Tibial nerve (tissue), 4 donors: ENCODE measurements around the gene MRPS27. TPM values are rescaled to one million over a fixed set of nuclear protein-coding genes. Genes with fewer than 3 reads are reported as not detected.
A peak's percentile ranks its signal among the peaks of the same experiment; 100 is the strongest.

Experiments used
- DNase-seq, 2 donors: peaks; one replicate each; pipeline ENCODE4 v3.0.0-alpha.2; 2019; ENCODE audit warnings: low spot score in 2 of 2
- H3K27ac ChIP-seq, 4 donors: fragments of 200-600 bp; sonication (generic) in 3 of 4; one replicate each; pipeline ENCODE4 v1.5.1; 2017 to 2019; ENCODE audit warnings: mild to moderate bottlenecking in 1 of 4
- H3K27me3 ChIP-seq, 2 donors: fragments of 200-600 bp; sonication (generic) in 1 of 2; one replicate each; pipeline versions ENCODE4 v1.5.1 to v1.6.0; 2017 to 2019
- H3K36me3 ChIP-seq, 3 donors: fragments of 200-600 bp; sonication (generic); one replicate each; pipeline ENCODE4 v1.5.1; 2018 to 2019
- H3K4me1 ChIP-seq, 4 donors: fragments of 200-600 bp; sonication (generic) in 3 of 4; one replicate each; pipeline ENCODE4 v1.5.1; 2017 to 2019
- H3K4me3 ChIP-seq, 4 donors: fragments of 200-600 bp; sonication (generic) in 3 of 4; one replicate each; pipeline ENCODE4 v1.5.1; 2017 to 2019; ENCODE audit warnings: mild to moderate bottlenecking in 1 of 4, moderate library complexity in 1 of 4
- H3K9me3 ChIP-seq, 4 donors: fragments of 200-600 bp; sonication (generic) in 3 of 4; one replicate each; pipeline ENCODE4 v1.5.1; 2017 to 2019
- EP300 ChIP-seq, 2 donors: sonication (generic); formaldehyde crosslinking; IDR thresholded peaks; one replicate each; pipeline ENCODE4 v1.6.1; 2017; ENCODE audit warnings: antibody characterized with exemption in 2 of 2, mild to moderate bottlenecking in 1 of 2
- POLR2A ChIP-seq, 2 donors: fragments of 450-650 bp; IDR thresholded peaks; one replicate each; pipeline ENCODE4 v1.6.1; 2017; ENCODE audit warnings: antibody characterized with exemption in 2 of 2, mild to moderate bottlenecking in 2 of 2, moderate library complexity in 2 of 2
- WGBS, 2 donors: methylation state at CpG; one replicate each; pipeline ENCODE4 v1.1.5; 2018; 5-methylcytosine and 5-hydroxymethylcytosine counted together
- total RNA-seq, 4 donors: library from RNA; depleted of rRNA; stranded (reverse); fragments of >200 nt; gene quantifications; one replicate each; pipeline ENCODE4 v1.1.0, GENCODE V29; 2016
- TF ChIP-seq, protein P1 (sequence below), 5 experiments: fragments of 200-600 bp in 3 of 5; fragments of 450-650 bp in 2 of 5; sonication (generic) in 3 of 5; IDR thresholded peaks; one replicate each; pipeline ENCODE4 v1.5.1; 2016 to 2019; ENCODE audit warnings: antibody characterized with exemption in 5 of 5, mild to moderate bottlenecking in 3 of 5, moderate library complexity in 2 of 5

The MRPS27 gene
- total RNA-seq, 4 donors from 2014 or later: 44.4 to 59.0 (median 47.4) TPM

DNA sequence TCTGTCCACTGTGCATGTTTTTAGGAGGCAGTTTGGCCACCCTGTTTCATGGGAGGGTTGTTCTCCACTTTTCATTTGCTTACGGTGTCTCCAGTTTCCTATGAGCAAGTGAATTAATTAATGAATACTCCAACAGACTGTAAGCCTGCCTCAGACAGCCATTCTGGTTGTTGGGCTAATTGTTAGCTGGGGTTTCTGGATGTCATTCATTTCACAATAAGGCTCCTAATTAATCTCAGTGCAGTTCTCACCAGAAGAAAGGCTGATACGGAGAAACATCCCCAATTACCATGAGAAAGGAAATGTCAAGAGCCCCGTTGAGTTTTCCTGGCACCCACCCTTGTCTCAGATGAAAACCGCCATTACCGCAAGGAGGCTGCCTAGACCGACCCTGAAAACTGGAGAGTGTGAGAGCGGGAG is 136.9 kb downstream of the MRPS27 start:
- H3K36me3 ChIP-seq: peaks cover 0 to 47% (median 0%) of the 10 kb centered on the region in 3 donors
- no peak for DNase-seq
- H3K4me3 ChIP-seq: no peak overlapping the region
- no peaks in the 10 kb centered on the region for H3K9me3 ChIP-seq
- no peaks in the 10 kb centered on the region for H3K27me3 ChIP-seq
- 62 to 69% methylated on average over 7 of the region's 7 CpGs for WGBS, 2 donors
- TF ChIP-seq, protein P1, sequence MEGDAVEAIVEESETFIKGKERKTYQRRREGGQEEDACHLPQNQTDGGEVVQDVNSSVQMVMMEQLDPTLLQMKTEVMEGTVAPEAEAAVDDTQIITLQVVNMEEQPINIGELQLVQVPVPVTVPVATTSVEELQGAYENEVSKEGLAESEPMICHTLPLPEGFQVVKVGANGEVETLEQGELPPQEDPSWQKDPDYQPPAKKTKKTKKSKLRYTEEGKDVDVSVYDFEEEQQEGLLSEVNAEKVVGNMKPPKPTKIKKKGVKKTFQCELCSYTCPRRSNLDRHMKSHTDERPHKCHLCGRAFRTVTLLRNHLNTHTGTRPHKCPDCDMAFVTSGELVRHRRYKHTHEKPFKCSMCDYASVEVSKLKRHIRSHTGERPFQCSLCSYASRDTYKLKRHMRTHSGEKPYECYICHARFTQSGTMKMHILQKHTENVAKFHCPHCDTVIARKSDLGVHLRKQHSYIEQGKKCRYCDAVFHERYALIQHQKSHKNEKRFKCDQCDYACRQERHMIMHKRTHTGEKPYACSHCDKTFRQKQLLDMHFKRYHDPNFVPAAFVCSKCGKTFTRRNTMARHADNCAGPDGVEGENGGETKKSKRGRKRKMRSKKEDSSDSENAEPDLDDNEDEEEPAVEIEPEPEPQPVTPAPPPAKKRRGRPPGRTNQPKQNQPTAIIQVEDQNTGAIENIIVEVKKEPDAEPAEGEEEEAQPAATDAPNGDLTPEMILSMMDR (IDR thresholded peaks at IDR 0.05): no peak
- no peak for TF ChIP-seq EP300 (IDR thresholded peaks at IDR 0.05)
- no peak for TF ChIP-seq POLR2A (IDR thresholded peaks at IDR 0.05)
- peak overlapping the region in 2 of 4 donors; percentile 49 to 61 for H3K27ac ChIP-seq
- peaks cover 0 to 83% (median 7%) of the 10 kb centered on the region in 4 donors for H3K4me1 ChIP-seq

DNA sequence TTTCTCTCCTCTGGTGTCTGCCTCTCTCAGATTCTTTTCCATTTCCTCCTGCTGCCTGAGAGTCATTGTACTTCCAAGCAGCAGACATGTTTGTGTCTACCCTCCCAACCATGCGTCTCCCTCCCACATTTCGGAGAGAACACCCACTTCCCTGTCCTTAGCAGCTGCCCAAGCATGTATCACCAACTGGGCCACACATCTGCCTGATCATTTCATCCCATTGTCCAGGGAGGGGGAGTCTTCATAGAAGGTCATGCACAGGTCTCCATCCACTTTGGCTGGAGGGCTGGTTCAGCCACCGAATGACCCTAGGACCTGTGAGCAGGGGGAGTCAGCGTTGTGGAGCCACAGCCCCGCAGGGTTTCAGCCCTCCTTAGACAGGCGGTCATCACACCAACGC is 137.4 kb downstream of the MRPS27 start:
- peaks cover 0 to 83% (median 8%) of the 10 kb centered on the region in 4 donors for H3K4me1 ChIP-seq
- 75 to 80% methylated on average over 7 of the region's 7 CpGs for WGBS, 2 donors

DNA sequence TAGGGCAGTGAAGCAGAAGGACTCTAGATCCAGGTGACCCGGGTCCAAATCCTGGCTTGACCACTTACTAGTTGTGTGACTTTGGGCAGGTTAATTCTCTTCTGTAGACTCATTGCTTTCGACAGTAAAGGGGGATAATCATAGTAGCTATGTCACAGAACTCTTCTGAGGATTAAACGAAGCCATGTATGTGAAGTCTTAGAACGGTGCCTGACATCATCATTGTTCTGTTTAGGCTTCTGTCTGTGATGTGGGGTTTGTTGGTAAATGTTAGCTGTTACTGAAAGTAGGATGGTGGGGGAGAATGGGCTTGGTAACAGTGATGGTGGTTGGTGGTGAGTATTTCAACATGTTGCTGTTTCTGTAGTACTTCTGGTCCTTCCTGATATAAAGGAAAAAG is 139.1 kb downstream of the MRPS27 start:
- peak overlapping the region in 2 of 4 donors; percentile 87 to 89 for H3K27ac ChIP-seq
- WGBS, 2 donors: 37 to 42% methylated on average over 4 of the region's 4 CpGs
- TF ChIP-seq, protein P1 (IDR thresholded peaks at IDR 0.05): no peak
- TF ChIP-seq EP300 (IDR thresholded peaks at IDR 0.05) (no peak), POLR2A (IDR thresholded peaks at IDR 0.05) (no peak)
- H3K4me3 ChIP-seq: peak overlapping the region in 1 of 4 donors; percentile 52
- no peaks in the 10 kb centered on the region for H3K27me3 ChIP-seq
- peaks cover 0 to 25% (median 0%) of the 10 kb centered on the region in 3 donors for H3K36me3 ChIP-seq
- H3K9me3 ChIP-seq: no peaks in the 10 kb centered on the region
- DNase-seq: no peak
- H3K4me1 ChIP-seq: peaks cover 0 to 73% (median 9%) of the 10 kb centered on the region in 4 donors

More for the DNA sequence above, 137.4 kb downstream of the MRPS27 start:
- TF ChIP-seq POLR2A (IDR thresholded peaks at IDR 0.05) (no peak), EP300 (IDR thresholded peaks at IDR 0.05) (no peak)
- TF ChIP-seq, protein P1 (IDR thresholded peaks at IDR 0.05): no peak
- Histone ChIP-seq H3K27ac (peak overlapping the region in 2 of 4 donors; percentile 49 to 61), H3K36me3 (peaks cover 0 to 42% (median 0%) of the 10 kb centered on the region in 3 donors), H3K9me3 (no peaks in the 10 kb centered on the region), H3K27me3 (no peaks in the 10 kb centered on the region), H3K4me3 (no peak overlapping the region)
- DNase-seq: no peak

DNA sequence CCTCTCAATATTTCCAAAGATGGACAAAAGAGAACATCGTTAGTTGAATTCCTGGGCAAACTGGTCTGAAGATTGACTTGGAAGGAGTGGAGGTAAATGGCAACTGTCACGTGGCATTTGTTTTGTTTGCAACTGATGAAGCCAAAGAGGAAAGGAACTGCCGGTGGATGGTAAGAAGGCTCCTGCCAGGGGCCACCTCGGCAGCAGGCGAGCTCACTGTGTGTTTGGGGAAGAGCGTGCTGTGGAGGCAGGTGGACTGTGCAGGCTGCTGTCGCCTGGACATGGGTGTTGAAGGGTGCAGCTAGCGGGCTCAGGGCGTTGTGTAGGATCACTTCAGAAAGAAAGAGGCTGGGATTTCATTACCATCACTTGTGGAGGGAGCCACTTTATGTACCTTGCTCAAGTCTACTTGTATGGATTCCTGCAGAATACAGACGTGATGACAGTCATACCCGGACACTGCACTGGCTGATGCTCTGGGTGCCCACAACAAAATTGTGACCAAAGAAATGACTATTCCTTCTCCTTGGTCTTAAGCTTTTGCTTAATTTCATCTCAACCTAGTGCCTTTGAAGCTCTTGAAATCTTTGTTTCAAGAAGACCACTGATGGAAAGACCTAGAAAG is 140.1 kb downstream of the MRPS27 start:
- H3K9me3 ChIP-seq: no peaks in the 10 kb centered on the region
- peaks cover 0 to 64% (median 9%) of the 10 kb centered on the region in 4 donors for H3K4me1 ChIP-seq
- no peak for DNase-seq
- peak overlapping the region; percentile 43 to 89 (median 77) for H3K27ac ChIP-seq
- 36 to 50% methylated on average over 11 of the region's 11 CpGs for WGBS, 2 donors
- TF ChIP-seq, protein P1 (IDR thresholded peaks at IDR 0.05): no peak
- no peak for TF ChIP-seq POLR2A (IDR thresholded peaks at IDR 0.05)
- TF ChIP-seq EP300 (IDR thresholded peaks at IDR 0.05): no peak
- peaks cover 0 to 16% (median 0%) of the 10 kb centered on the region in 3 donors for H3K36me3 ChIP-seq
- H3K27me3 ChIP-seq: no peaks in the 10 kb centered on the region
- peak overlapping the region; percentile 27 to 52 (median 36) for H3K4me3 ChIP-seq
